Measurements from ENCODE around the gene TMEM97.

DNA sequence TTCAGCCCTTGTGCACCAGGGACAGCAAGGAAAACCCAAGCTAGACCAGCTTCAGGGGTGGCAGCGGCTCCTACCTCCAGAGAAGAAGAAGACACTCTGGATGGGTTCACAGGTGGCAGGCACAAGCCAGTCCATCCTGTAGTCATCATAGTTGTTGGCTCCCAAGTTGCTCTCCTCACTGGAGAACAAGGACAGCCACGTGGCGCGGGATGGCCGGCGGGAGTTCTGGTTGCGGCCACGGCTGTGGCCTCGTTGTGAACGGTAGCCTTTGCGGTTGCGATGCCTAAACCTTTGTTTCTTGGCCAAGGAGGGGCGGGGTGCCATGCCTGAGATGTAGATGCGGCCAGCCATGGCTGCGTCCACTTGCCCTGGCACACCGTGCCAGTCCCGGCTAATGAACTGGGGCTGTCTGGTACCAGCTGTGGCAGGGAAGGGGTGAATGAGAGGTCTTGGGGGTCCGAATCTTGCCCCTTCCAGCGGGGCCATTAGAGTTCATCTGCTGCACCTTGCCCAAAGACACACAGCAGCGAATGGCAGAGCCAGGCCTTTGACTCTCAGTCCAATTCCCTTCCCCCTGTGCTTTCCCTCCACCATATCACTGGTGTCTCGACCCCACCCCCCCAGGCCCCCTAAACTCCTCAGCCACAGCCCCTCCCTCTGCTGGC lies 48.8 kb downstream of the TMEM97 start:
- no peak for TF ChIP-seq CTCF (conservative IDR thresholded peaks at IDR 0.05)
- no peak for TF ChIP-seq ZFX (IDR thresholded peaks at IDR 0.05)
